Body of pancreas (tissue), 4 donors: ENCODE results near the gene TBX15.

Experiments used
- CTCF ChIP-seq, 7 experiments: fragments of 450-650 bp in 4 of 7; fragments of 200-600 bp in 3 of 7; sonication (generic) in 3 of 7; IDR thresholded peaks; one replicate each; pipeline ENCODE4 v1.5.1; 2016 to 2019; ENCODE audit warnings: antibody characterized with exemption in 7 of 7
- POLR2A ChIP-seq, 3 donors: fragments of 450-650 bp; IDR thresholded peaks; one replicate each; pipeline ENCODE4 v1.6.1; 2016; ENCODE audit warnings: antibody characterized with exemption in 3 of 3, mild to moderate bottlenecking in 2 of 3

GRCh38 chr1:118902299-118902698 lies 85.8 kb downstream of the TBX15 start:
- TF ChIP-seq CTCF (IDR thresholded peaks at IDR 0.05) (no peak), POLR2A (IDR thresholded peaks at IDR 0.05) (no peak)
